HG03354 (cell line): ENCODE data around the gene SPPL3.
"Not testable (repeated sequence)": the region's sequence is repeated elsewhere in the genome, so short reads cannot be mapped to it uniquely, and the experiment has no call there.

Source experiments
- ATAC-seq: cut with Tn5 transposase; IDR thresholded peaks from one replicate; pipeline ENCODE4 v1.9.1; 2021; ENCODE audit warnings: mild to moderate bottlenecking; ENCODE audit not compliant: unreplicated experiment, poor library complexity, severe bottlenecking

SPPL3 gene

DNA sequence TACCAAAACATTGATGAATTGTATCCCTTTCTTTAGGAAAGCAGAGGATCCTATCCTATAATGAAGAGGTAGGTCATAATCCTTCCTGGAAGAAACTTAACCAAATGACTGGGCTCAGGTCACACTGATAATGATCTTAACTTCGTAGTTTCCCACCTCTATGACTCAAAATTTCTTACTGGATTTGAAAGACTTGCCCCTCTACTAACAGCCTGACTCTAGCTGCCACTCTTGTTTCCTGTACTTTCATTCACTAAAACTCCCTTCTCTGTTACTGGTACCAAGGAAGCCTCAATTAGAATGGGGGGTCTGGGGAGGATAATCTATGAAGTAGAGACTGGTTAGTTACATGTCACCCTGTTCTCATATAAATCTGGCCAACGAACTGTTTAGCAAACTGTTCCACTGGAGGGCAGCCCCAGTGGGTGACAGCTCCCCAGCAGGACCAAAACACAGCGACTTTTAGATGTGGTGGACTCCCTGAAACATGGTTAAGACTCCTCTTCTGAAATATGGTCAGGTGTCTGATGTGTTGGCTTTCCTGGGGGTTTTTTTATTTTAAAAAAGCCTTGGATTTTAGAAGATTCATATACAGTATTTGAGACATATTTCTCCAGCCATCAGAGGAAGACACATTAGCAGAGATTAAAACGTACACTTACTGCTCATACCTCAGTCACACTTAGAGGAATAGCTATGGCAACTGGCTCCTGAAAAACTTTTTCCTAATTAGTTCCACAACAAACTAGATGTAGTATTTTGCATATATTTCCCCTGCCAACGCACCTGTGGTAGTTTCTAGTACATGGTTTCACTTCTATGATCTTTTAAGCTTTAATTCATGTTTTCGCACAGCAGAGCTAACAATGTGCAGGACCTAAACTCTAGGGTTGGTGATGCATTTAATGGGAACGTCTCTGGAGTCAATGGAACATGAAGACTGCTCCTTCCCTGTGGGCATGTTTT lies 106.2 kb downstream of the SPPL3 start:
- peak; percentile 51 for ATAC-seq

DNA sequence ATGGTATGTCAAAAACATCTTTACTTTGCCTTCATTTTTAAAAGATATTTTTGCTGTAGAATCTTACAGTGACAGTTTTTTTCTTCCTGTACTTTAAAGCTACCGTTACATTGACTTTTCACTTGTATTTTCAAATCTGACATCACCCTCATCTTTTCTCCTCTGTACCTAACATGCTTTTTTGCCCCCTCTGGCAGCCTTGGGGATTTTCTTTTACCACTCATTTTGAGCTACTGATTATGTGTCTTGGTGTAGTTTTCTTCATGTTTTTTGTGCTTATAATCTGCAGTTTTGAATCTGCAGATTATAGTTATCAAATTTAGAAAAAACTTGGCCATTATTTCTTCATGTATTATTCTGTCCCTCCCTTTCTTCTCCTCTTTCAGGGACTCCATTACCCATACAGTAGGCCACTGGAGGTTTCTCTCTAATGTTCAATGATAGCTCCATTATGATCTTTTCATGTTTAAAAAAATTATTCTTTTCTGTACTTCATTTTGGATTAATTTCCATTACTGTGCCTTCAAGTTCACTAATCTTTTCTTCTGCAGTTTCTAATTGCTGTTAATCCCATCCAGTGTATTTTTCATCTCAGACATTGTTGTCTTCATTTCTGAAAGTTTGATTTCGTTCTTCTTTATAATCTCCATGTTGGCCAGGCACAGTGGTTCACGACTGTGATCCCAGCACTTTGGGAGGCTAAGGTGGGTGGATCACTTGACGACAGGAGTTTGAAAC lies 108.5 kb downstream of the SPPL3 start:
- ATAC-seq, result no peak

DNA sequence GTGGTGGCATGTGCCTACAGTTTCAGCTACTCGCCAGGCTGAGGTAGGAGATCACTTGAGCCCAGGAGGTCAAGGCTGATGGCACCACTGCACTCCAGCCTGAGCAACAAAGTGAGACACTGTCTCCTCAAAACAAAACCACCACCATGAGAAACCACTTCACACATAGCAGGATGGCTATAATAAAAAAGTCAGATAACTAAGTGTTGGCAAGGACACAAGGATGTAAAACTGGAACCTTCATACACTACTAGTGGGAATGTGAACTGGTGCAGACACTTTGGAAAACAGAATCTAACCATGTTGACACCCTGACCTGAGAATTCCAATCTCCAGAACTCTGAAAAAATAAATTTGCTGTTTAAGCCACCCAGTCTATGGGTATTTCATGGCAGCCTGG lies 110.8 kb downstream of the SPPL3 start:
- no peak for ATAC-seq

DNA sequence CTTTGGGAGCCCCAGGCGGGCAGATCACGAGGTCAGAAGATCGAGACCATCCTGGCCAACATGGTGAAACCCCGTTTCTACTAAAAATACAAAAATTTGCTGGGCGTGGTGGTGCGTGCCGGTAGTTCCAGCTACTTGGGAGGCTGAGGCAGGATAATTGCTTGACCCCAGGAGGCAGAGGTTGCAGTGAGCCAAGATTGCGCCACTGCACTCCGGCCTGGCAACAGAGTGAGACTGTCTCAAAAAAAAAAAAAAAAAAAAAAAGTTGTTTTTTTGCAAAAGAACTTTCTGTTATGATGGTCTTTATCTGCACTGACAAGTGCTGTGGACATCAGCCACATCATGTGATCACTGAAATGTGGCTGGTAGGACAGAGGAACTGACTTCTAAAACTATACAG lies 111.7 kb downstream of the SPPL3 start:
- not testable (repeated sequence) for ATAC-seq

DNA sequence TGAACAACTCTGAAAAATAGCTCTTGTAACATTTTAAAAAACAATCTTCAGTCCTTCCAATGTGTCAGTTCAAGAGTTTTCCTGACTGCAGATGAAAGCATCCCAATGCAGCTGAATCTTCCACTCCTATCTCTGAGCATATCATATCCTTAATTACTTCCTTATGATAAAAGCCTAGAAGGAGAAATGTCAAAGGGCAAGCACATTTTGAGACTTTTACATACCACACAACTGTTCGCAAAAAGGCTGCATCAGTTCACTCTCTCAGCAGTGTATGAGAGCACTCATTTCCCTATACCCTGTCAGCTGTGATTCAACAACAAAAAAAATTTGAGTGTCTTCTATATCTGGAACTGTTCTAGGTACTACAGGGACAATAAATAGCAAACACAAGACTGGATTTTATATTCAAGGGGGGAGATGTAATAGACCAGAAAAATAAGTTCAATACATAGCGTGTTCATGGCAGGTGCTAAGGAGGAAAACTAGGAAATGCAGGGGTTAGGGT lies 112.4 kb downstream of the SPPL3 start:
- ATAC-seq, result no peak

DNA sequence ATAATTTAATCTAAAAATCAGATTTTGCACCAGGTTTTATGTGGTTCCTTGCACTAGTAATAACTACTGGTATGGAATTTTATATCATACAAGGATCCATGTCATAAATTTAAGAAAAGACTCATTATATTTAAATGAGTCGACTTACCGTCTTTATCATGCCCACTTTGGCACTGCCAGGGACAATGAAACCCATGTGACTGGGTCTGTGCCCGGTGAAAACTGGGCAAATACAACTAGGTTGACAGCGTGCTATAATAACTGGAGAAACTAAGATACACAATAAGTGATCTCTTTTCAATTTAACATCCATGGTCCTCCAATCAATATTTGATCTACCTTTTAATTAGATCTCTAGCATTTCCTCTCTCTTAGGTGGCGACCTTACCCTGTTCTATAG lies 114.0 kb downstream of the SPPL3 start:
- no peak for ATAC-seq

DNA sequence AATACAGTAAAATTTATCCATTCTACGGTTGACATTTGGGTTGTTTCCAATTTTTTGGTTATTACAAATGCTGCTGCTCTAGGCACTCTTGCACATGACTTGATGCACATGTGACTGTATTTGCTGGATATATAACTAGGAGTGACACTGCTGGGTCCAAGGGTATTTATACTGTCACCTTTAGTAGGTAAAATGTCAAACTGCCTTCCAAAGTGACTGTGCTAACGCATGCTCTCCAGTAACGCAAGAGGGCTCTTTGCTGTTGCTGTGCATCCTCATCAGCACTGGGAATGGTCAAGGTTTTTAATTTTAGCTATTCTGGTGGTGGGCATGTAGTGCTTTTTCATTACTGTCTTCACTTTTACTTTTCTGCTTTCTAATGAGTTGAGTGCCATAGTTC lies 116.3 kb downstream of the SPPL3 start:
- ATAC-seq, result no peak

DNA sequence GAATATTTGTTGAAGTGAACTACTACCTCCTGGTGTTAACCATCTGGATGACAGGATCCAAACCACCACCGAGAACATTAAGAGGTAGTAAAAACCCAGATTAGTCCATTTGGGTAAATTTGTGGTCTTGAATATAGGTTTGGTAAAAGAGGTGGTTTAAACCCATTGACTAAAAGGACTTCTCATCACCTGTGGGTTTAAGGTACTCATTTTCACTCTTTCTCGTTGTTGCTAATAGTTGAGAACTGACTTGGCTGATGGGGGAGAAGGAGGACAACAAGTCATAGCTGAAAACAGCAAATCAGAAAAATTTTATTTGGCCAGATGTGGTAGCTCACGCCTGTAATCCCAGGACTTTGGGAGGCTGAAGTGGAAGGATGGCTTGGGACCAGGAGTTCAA lies 119.4 kb downstream of the SPPL3 start:
- ATAC-seq, result no peak

DNA sequence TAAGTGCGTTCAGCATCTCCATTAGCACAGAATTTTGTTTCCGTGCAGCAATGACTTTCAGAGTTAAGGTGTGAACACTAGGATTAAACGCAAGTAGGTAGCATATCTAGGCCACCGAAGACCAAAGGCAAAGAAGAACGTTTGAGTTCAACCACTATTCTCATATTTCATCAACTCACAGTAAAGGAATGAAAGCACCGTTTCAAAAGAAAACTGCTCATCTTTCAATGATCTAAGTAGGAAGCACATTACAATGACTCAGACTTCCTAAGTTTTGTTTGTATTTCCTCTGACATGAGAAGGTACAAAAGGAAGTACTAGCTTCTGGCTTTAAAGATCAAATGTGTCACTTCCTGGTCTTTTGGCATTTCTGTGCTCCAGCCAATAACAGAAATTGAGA lies 121.0 kb downstream of the SPPL3 start:
- no peak for ATAC-seq

DNA sequence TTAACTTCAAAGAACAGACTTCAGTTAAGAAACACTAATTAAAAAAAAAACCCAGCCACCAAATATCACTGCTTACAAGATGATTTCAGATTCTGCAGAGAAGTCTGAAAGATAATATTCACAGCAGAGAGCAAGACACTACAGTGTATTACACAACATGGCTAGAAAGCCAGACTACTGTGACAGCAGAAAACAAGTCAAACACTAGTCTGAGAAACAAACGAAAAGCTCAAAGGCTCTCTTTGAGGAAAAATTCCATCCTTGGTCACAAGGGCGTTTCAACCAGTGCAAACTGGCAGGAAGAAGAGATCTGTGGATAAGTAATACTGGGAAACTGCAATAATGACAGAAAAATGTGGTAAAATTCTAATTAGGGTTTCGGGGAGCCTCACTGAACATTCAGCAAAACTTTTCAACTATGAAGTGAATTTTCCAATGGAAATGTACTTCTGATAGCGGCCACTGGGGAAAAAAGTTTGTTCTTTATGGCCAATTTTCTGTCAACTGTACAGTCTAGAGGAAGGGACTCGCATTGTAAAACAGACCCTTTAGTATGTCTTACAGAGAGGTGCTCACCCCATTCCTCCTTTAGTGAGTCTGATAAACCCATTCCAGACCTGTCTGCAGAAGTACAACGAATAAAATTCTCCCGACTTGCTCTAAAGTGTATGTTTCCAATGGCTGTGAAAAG lies 128.2 kb downstream of the SPPL3 start:
- no peak for ATAC-seq

DNA sequence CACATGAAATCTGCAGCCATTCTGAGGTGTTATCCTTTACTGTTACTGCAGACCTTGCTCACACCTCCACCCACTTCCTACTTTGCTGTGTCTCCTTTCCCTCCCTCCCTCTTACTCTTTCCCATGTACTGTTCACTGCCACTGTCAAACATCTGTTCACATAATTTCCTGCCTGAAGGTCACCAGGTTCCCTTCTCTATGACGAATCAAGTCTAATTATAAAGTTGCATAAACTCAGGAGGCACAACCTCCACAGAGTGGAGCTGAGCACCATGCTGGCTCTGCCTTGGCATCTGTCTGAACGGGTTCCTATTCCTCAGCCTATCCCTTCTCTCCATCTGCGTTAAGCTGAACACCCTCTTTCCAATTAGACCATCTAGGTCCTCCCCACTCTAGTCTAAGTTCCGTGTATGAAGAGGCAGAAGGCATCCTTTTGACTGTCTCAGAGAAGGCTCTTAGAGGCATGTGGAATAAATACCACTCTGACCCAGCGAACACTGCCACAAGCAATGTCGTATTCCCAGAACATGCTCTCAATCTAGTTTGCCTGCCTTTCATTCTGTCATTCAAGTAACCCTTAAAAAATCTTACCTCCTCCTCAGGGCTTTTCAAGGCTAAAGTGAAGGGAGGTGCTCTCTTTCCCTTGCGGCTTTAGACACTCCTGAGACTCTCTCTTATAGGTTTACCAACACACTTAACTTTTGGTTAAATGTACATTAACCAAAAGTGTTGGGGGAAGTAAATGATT lies 129.8 kb downstream of the SPPL3 start:
- ATAC-seq, result no peak

DNA sequence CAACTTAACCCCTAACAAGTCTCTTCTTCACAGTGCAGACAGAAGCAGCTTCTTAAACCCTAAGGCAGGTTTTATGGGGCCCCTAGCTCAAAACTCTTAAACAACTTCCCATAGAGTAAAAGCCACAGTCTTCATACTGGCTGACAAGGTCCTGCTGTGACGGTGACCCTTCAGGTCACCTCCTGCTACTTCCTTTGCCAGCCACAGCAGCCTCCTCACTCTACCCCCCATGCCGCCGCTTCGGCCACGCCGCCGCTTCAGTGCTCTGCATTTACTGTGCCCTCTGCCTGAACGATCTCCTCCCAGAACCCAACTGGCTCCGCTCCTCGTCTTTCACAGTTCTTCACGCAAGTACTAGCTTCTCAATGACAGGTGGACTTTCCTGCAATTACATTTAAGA lies 133.1 kb downstream of the SPPL3 start:
- no peak for ATAC-seq

DNA sequence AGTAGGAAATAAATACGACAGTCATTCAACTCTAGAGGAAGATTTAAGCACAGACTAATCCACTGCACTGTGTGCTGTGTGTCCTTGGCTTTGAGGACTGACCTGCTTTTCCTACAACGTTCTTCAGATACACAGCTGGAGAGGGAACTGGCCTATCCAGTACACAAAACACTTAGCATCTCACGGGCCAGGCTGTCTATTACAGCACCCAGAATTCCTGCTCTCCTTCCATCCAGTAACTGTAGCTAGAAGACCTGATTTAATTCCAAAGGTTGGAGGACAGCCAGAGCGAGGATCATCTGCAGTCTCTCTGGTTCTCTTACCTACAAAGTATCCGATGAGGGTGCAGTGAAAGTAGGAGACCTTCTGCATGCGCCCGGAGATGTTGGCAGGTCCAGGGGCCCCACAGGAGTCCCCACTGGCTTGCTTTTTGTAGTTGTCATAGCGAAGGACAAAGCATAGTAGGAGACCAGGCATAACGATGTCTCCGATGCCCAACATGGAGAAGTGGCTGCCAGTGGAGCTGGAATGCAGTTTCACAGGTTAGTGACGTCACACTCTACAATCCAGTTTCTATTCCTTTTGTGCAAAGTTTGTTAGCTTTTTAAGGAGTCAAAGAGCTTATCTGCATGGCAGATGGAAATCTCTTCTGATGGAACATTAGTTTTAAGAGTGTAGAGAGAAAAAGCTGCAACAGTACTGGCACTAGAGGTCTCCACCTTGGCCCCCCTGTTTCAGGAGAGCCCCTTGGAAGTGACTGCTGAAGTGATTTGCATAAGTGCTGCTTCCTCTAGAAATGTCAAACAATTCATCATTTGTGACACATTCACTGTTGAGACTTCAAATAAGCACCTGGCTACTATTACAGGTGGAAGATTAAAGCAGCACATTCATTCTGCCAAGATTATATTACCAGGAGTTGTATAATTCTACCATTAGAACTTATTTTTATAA lies 136.8 kb downstream of the SPPL3 start:
- ATAC-seq, result no peak

DNA sequence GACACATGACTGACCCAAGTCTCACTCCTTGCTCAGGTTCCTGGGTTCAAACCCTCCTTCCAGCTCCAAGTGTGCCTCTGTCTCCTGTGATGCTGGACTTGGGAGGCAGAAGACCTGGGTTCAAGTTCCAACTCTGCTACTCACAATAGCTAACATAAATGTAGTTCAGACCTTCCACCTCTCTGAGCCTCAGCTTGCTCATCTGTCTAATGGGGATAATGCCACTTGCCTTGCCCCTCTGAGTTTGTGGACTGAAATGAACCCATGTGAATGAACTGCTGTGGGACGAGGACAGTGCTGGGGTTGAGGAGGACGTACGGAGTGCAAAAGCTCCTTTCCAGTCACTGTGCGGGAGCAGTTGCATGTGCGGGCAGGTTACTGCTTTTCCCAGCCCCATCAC lies 137.6 kb downstream of the SPPL3 start:
- ATAC-seq, result no peak

DNA sequence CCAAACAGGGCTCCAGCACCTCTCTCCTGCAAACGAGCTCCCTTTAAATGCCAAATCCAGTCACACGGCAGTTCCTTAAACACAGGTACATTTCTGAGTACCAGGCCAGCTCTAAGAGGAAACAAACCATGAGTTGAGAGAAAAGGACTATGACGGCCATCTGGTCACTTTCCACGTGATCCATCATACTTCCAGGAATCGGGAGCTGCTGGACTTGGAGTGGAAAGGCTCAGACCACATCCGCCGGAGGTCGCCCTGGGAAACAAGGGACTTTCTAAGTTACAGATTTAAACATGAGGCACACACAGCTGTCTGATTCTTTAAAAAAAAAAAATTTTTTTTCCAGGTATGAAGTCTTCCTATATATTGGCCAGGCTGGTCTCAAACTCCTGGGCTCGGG lies 139.3 kb downstream of the SPPL3 start:
- no peak for ATAC-seq

DNA sequence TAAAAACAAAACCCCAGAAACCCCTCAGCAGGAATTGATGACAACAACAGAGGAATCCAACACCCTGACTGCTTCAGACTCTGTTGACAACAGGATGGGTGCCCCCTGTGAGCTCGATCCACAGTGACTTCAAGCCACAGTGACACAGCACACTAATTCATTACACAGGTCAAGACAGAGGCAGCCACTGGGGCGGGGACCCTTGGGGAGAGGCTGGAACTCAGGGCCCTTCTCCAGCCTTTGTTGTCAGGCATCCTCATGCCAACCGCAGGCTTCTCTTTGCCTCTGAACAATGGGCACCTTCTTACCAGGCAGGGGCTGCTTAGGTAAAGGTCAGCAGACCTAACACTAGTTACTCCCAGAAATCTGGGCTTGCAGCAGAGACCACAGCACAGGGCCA lies 140.9 kb downstream of the SPPL3 start:
- ATAC-seq, result no peak

DNA sequence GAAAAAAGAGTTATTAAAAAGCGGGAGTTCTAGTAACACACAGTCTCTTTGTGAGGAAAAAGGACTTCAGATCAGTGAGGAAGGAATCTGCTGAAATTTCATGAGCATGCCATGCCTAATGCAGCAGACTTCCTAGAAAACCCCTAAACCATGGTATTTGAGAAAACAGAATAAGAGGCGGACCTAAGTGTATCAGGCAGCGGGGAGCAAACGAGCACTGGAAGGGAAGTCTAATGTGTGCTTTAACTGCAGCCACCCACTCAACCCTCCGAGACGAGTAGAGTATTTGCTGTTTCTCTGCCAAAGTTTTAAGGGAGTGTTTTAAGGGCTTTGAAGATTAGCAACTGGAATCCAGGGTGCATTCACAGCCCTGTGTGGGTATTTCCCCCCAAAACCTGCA lies 142.1 kb downstream of the SPPL3 start:
- ATAC-seq, result no peak

DNA sequence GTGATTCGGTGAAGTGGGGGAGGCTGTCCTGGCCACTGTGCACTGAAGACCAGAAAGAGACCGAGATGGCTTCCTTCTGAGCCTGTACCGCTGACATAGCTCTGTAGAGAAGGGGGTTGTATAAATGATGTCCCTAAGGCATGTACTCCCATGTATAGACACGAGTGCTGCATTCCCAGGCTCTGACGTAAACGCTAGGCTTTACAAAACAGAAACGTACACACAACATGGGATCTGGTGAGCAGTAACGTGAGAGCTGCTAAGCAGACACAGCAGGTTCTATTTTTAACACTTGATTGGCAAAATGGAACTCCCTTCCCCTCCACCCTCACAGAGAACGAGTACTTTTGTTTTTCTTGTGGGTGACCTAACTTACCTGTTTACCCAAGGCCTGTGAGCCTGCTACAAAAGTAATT lies 142.6 kb downstream of the SPPL3 start:
- no peak for ATAC-seq
